WTC11 (cell line): ENCODE results near the gene RENBP.

Experiments
- ELF4 ChIP-seq: sonication (generic); formaldehyde crosslinking; IDR thresholded peaks from 2 replicates; pipeline ENCODE4 v1.8.1; 2022; ENCODE audit warnings: low read depth, mild to moderate bottlenecking, moderate library complexity, missing genetic modification reagents
- KAT7 ChIP-seq: sonication (generic); formaldehyde crosslinking; IDR thresholded peaks from 2 replicates; pipeline ENCODE4 v1.8.1; 2023; ENCODE audit warnings: missing genetic modification reagents, mild to moderate bottlenecking, borderline replicate concordance
- RELA ChIP-seq: sonication (generic); formaldehyde crosslinking; IDR thresholded peaks from 2 replicates; pipeline ENCODE4 v1.8.1; 2022; ENCODE audit warnings: missing genetic modification reagents, mild to moderate bottlenecking, borderline replicate concordance
- SP1 ChIP-seq: sonication (generic); formaldehyde crosslinking; conservative IDR thresholded peaks from 2 replicates; pipeline ENCODE4 v1.8.1; 2022; ENCODE audit warnings: missing genetic modification reagents
- TP53 ChIP-seq: sonication (generic); formaldehyde crosslinking; IDR thresholded peaks from 2 replicates; pipeline ENCODE4 v1.8.1; 2023; ENCODE audit warnings: mild to moderate bottlenecking, missing genetic modification reagents
- TF ChIP-seq, protein P1 (sequence below): fragments of 200-600 bp; IDR thresholded peaks from 2 replicates; pipeline ENCODE4 v1.8.0; 2022; ENCODE audit warnings: antibody characterized with exemption
- TF ChIP-seq, protein P2 (sequence below): sonication (generic); formaldehyde crosslinking; conservative IDR thresholded peaks from 2 replicates; pipeline ENCODE4 v1.8.1; 2023; ENCODE audit warnings: mild to moderate bottlenecking, low read depth, missing genetic modification reagents, moderate library complexity
- TF ChIP-seq, protein P3 (sequence below): sonication (generic); formaldehyde crosslinking; IDR thresholded peaks from 2 replicates; pipeline ENCODE4 v1.8.1; 2023; ENCODE audit warnings: mild to moderate bottlenecking, missing genetic modification reagents, moderate library complexity
- TF ChIP-seq, protein P4 (sequence below): sonication (generic); formaldehyde crosslinking; conservative IDR thresholded peaks from 2 replicates; pipeline ENCODE4 v1.8.1; 2022; ENCODE audit warnings: mild to moderate bottlenecking, missing genetic modification reagents
- TF ChIP-seq, protein P5 (sequence below): sonication (generic); formaldehyde crosslinking; IDR thresholded peaks from 2 replicates; pipeline ENCODE4 v1.8.1; 2022; ENCODE audit warnings: low read depth, missing genetic modification reagents, borderline replicate concordance
- TF ChIP-seq, protein P6 (sequence below): sonication (generic); formaldehyde crosslinking; IDR thresholded peaks from 2 replicates; pipeline ENCODE4 v1.8.0; 2022; ENCODE audit warnings: mild to moderate bottlenecking, missing genetic modification reagents
- TF ChIP-seq, protein P7 (sequence below): sonication (generic); formaldehyde crosslinking; IDR thresholded peaks from 2 replicates; pipeline ENCODE4 v1.8.0; 2022; ENCODE audit warnings: missing genetic modification reagents

DNA sequence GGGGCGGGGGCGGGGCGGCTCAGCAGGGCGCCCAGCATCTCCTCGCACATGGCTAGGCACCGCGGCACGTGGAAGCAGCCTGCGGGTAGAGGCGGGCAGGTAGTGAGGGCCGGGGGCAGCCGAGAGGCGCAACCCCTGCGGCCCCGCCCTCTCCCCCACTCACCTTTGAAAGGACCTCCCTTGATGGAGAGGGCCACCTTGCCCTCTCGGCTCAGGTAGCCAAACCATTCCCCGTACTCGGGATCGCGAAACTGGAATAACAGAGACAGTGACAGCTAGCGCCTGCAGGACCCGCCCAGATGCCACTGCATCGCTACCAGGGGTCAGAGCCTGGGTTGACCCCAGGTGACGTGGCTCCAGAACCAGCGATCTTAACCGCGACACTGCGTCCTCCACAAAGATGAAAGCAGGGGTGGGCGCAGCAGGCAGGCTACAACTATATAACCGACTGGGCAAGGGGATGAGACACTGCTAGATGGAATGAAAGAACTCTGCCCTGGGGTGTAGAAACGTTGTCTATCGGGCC, 9.1 kb downstream of the RENBP start:
- TF ChIP-seq, protein P1, sequence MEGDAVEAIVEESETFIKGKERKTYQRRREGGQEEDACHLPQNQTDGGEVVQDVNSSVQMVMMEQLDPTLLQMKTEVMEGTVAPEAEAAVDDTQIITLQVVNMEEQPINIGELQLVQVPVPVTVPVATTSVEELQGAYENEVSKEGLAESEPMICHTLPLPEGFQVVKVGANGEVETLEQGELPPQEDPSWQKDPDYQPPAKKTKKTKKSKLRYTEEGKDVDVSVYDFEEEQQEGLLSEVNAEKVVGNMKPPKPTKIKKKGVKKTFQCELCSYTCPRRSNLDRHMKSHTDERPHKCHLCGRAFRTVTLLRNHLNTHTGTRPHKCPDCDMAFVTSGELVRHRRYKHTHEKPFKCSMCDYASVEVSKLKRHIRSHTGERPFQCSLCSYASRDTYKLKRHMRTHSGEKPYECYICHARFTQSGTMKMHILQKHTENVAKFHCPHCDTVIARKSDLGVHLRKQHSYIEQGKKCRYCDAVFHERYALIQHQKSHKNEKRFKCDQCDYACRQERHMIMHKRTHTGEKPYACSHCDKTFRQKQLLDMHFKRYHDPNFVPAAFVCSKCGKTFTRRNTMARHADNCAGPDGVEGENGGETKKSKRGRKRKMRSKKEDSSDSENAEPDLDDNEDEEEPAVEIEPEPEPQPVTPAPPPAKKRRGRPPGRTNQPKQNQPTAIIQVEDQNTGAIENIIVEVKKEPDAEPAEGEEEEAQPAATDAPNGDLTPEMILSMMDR, result no peak
- TF ChIP-seq, protein P2, sequence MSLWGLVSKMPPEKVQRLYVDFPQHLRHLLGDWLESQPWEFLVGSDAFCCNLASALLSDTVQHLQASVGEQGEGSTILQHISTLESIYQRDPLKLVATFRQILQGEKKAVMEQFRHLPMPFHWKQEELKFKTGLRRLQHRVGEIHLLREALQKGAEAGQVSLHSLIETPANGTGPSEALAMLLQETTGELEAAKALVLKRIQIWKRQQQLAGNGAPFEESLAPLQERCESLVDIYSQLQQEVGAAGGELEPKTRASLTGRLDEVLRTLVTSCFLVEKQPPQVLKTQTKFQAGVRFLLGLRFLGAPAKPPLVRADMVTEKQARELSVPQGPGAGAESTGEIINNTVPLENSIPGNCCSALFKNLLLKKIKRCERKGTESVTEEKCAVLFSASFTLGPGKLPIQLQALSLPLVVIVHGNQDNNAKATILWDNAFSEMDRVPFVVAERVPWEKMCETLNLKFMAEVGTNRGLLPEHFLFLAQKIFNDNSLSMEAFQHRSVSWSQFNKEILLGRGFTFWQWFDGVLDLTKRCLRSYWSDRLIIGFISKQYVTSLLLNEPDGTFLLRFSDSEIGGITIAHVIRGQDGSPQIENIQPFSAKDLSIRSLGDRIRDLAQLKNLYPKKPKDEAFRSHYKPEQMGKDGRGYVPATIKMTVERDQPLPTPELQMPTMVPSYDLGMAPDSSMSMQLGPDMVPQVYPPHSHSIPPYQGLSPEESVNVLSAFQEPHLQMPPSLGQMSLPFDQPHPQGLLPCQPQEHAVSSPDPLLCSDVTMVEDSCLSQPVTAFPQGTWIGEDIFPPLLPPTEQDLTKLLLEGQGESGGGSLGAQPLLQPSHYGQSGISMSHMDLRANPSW (CRISPR knock-in tag), result no peak
- TF ChIP-seq, protein P3, sequence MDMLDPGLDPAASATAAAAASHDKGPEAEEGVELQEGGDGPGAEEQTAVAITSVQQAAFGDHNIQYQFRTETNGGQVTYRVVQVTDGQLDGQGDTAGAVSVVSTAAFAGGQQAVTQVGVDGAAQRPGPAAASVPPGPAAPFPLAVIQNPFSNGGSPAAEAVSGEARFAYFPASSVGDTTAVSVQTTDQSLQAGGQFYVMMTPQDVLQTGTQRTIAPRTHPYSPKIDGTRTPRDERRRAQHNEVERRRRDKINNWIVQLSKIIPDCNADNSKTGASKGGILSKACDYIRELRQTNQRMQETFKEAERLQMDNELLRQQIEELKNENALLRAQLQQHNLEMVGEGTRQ (CRISPR knock-in tag), result no peak
- no peak for TF ChIP-seq RELA (CRISPR knock-in tag)
- TF ChIP-seq, protein P4, sequence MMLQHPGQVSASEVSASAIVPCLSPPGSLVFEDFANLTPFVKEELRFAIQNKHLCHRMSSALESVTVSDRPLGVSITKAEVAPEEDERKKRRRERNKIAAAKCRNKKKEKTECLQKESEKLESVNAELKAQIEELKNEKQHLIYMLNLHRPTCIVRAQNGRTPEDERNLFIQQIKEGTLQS (CRISPR knock-in tag), result no peak
- TF ChIP-seq, protein P5, sequence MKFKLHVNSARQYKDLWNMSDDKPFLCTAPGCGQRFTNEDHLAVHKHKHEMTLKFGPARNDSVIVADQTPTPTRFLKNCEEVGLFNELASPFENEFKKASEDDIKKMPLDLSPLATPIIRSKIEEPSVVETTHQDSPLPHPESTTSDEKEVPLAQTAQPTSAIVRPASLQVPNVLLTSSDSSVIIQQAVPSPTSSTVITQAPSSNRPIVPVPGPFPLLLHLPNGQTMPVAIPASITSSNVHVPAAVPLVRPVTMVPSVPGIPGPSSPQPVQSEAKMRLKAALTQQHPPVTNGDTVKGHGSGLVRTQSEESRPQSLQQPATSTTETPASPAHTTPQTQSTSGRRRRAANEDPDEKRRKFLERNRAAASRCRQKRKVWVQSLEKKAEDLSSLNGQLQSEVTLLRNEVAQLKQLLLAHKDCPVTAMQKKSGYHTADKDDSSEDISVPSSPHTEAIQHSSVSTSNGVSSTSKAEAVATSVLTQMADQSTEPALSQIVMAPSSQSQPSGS (CRISPR knock-in tag), result no peak
- TF ChIP-seq KAT7 (CRISPR knock-in tag), result no peak
- TF ChIP-seq TP53 (CRISPR knock-in tag), result no peak
- TF ChIP-seq, protein P6, sequence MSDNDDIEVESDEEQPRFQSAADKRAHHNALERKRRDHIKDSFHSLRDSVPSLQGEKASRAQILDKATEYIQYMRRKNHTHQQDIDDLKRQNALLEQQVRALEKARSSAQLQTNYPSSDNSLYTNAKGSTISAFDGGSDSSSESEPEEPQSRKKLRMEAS, result no peak
- no peak for TF ChIP-seq ELF4 (CRISPR knock-in tag)
- TF ChIP-seq, protein P7, sequence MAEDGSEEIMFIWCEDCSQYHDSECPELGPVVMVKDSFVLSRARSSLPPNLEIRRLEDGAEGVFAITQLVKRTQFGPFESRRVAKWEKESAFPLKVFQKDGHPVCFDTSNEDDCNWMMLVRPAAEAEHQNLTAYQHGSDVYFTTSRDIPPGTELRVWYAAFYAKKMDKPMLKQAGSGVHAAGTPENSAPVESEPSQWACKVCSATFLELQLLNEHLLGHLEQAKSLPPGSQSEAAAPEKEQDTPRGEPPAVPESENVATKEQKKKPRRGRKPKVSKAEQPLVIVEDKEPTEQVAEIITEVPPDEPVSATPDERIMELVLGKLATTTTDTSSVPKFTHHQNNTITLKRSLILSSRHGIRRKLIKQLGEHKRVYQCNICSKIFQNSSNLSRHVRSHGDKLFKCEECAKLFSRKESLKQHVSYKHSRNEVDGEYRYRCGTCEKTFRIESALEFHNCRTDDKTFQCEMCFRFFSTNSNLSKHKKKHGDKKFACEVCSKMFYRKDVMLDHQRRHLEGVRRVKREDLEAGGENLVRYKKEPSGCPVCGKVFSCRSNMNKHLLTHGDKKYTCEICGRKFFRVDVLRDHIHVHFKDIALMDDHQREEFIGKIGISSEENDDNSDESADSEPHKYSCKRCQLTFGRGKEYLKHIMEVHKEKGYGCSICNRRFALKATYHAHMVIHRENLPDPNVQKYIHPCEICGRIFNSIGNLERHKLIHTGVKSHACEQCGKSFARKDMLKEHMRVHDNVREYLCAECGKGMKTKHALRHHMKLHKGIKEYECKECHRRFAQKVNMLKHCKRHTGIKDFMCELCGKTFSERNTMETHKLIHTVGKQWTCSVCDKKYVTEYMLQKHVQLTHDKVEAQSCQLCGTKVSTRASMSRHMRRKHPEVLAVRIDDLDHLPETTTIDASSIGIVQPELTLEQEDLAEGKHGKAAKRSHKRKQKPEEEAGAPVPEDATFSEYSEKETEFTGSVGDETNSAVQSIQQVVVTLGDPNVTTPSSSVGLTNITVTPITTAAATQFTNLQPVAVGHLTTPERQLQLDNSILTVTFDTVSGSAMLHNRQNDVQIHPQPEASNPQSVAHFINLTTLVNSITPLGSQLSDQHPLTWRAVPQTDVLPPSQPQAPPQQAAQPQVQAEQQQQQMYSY (CRISPR knock-in tag), result no peak
- no peak for TF ChIP-seq SP1 (CRISPR knock-in tag)
